ENCODE results near the gene VPS9D1.
A peak's percentile ranks its signal among the peaks of the same experiment; 100 is the strongest.

Gene VPS9D1

DNA sequence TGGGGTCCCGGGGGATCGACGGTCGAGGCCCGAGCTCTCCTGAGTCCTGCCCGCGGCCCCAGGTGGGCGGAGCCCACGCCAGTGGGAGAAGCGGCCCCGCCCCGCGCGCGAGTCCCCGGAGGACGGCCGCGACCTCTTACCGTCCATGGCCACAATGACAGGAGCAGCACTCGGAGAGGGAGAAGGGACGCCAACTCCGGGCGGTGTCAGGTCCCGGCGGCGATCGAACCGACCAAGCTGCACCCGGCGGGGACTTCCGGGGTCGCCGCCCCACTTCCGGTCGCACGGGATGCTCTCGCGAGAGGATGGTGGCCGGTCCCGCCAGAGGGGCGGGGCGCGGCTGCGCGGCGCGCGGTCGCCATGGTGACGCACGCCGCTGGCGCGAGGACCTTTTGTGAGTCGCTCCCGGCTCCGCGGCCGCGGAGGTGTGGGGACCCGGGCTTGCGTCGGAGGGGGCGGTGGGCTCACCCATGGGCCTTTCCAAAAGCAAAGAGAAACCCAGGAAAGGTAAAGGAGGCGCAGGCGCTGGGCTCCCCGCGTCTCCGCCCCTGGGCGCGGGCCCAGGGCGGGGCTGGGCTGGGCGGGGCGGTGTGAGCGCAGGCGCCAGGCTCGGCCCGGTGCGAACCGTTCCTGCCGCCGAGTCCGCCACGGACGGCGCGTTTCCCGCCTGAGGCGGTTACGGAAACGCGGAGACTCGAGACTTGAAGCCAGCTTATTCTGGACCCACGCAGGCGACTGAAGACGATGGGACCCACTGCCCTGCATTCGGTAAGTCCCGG, 63.1 kb downstream of the VPS9D1 start, which contains the start of the genes CHMP1A and SPATA33:
TSS of gene CHMP1A (minus strand) at position 267 of the 779 bp plus-strand sequence. CDS start at position 147, 120 bp downstream.
TSS of gene SPATA33 (plus strand) at position 395 of the 779 bp plus-strand sequence. CDS start at position 471, 76 bp downstream.
- peak; percentile 27 for DNase-seq

Measured in NCI-H1694 (cell line).